PFSK-1 (cell line): ENCODE measurements around the gene OSM.

Experiments used
- POLR2AphosphoS5 ChIP-seq: IDR thresholded peaks from 2 replicates; pipeline ENCODE4 v1.6.1; 2012; ENCODE audit warnings: low read depth, mild to moderate bottlenecking, control low read depth, low read length, moderate library complexity
- TAF1 ChIP-seq: IDR thresholded peaks from 2 replicates; pipeline ENCODE4 v1.6.1; 2012; ENCODE audit warnings: low read length, control low read depth, borderline replicate concordance; ENCODE audit not compliant: insufficient read depth

GRCh38 chr22:30241576-30242371 is 24.9 kb downstream of the OSM start:
- TF ChIP-seq POLR2AphosphoS5 = no peak
- TF ChIP-seq TAF1 = no peak
